Astrocyte of the spinal cord (primary cell): ENCODE results near the gene FTCD.

Experiments
- DNase-seq: peaks from one replicate; pipeline ENCODE4 v3.0.0; 2011; ENCODE audit warnings: low read depth, low spot score
- H3K4me3 ChIP-seq: 2 replicates; pipeline ENCODE4 v1.5.1; 2011; ENCODE audit warnings: low read depth, mild to moderate bottlenecking, low read length, moderate library complexity
- CTCF ChIP-seq: IDR thresholded peaks from 2 replicates; pipeline ENCODE4 v1.5.1; 2012; ENCODE audit warnings: low read depth, mild to moderate bottlenecking, low read length, inconsistent platforms
- in situ Hi-C: cut with HindIII; loops from 2 replicates; pipeline ENCODE4 v1.10.0; 2017; ENCODE audit warnings: low sequenced_read_pairs

The FTCD gene

GRCh38 chr21:46128106-46128932 is 27.1 kb downstream of the FTCD start:
- DNase-seq, result no peak
- TF ChIP-seq CTCF, result no peak
- H3K4me3 ChIP-seq, result no peak overlapping the region
- in situ Hi-C loops, result no loop called here

GRCh38 chr21:46127239-46128105 is 27.9 kb downstream of the FTCD start:
- in situ Hi-C loops, result no loop called here
- TF ChIP-seq CTCF, result no peak
- H3K4me3 ChIP-seq, result no peak overlapping the region
- DNase-seq, result no peak

GRCh38 chr21:46126309-46127238 is 28.8 kb downstream of the FTCD start:
- no peak overlapping the region for H3K4me3 ChIP-seq
- in situ Hi-C loops, result no loop called here
- no peak for TF ChIP-seq CTCF
- DNase-seq, result no peak

GRCh38 chr21:46125846-46126301 is 29.5 kb downstream of the FTCD start:
- H3K4me3 ChIP-seq, result no peak overlapping the region
- DNase-seq, result no peak
- in situ Hi-C loops, result no loop called here
- no peak for TF ChIP-seq CTCF

- no peak for TF ChIP-seq CTCF
- no peak for DNase-seq
- in situ Hi-C loops, result no loop called here
- H3K4me3 ChIP-seq, result no peak overlapping the region
Measured at GRCh38 chr21:46124926-46125845, 30.2 kb downstream of the FTCD start.
